RPMI8226 (cell line): ENCODE results near the gene EFCAB5.
"Not testable (repeated sequence)": the region's sequence is repeated elsewhere in the genome, so short reads cannot be mapped to it uniquely, and the experiment has no call there.

ENCODE experiments used
- DNase-seq: peaks from one replicate; pipeline ENCODE4 v3.0.0-alpha.2; 2015

EFCAB5 gene

GRCh38 chr17:29941334-29941733 lies at the start of gene EFCAB5:
Gene EFCAB5, plus strand, starts transcription at chr17:29941634. Its CDS starts 163 bp downstream, at chr17:29941797.
- no peak for DNase-seq

GRCh38 chr17:29892201-29892600 lies 49.2 kb upstream of the EFCAB5 start:
- DNase-seq = no peak

DNA sequence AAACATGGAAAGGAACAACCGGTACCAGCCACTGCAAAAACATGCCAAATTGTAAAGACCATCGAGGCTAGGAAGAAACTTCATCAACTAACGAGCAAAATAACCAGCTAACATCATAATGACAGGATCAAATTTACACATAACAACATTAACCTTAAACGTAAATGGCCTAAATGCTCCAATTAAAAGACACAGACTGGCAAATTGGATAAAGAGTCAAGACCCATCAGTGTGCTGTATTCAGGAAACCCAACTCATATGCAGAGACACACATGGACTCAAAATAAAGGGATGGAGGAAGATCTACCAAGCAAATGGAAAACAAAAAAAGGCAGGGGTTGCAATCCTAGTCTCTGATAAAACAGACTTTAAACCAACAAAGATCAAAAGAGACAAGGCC lies 44.3 kb upstream of the EFCAB5 start:
- not testable (repeated sequence) for DNase-seq

GRCh38 chr17:29903471-29903870 lies 38.0 kb upstream of the EFCAB5 start:
- no peak for DNase-seq

DNA sequence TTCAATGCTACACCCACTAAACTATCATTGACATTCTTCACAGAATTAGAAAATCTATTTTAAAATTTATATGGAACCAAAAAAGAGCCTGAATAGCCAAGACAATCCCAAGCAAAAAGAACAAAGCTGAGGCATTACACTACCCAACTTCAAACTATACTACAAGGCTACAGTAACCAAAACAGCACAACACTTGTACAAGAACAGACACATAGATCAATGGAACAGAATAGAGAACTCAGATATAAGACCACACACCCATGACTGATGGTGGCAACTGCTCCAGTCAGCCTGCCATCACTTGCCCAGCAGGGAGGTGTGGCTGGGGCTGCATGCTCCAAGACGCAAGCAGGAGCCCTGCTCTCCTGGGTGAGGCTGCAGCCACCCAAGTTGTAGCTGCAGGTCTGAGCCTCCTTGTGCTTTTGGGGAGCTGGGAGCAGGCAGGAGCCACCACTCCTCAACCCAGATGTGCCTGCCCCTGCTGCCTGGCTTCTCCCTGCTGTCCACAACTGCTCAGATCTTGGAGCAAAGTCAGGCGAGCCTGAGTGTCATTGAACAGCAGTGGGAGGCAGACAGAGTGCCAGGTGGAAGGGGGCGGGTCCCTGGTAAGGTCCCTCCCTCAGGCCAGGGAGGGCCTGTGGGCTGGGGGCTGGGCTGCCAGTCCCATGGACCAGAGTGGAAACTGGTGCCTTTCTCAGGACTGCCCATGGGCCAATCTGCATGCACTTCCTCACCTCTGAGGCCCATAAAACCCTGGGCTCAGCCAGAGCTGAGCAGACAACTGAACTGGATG lies 36.2 kb upstream of the EFCAB5 start:
- no peak for DNase-seq

DNA sequence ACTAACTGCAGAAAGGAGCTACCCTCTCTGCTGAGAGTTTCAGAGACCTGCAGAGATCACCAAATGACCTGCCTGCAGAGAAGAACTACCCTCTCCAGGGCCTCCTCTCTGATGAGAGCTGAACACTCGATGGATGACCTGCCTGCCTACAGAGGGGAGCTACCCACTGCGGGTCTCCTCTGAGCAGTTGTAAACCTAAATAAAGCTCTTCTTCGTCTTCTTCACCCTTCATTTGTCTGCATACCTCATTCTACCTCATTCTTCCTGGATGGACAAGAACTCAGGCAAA lies 35.6 kb upstream of the EFCAB5 start:
- no peak for DNase-seq

- DNase-seq = no peak
These were observed 34.5 kb upstream of the EFCAB5 start for GRCh38 chr17:29906969-29907368.

- DNase-seq = no peak
These were observed 32.0 kb upstream of the EFCAB5 start for GRCh38 chr17:29909236-29910003.

DNA sequence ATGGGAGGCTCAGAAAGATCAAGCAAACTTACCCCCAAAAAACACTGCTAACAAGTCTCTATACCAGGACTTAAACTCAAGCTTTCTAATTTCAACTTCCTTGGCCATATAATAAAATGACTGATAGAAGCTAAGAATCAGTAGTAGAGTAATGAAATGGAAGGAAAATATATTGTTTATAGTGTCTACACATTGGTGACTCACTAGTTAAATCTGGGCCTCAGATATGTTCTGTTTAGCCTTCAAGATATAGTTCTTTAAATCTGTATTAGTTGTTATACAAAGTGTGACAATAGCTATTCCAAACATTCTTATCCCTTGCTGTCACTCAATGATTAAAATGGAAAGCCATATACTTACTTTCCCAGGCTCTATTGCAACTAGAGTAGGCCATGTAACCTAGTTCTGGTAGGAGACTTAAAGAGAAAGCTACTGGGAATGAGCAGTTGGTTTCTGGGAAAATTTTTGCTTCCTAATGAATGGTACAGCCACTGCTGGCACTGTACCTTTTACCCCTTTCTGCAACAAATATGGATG lies 29.7 kb upstream of the EFCAB5 start:
- DNase-seq = no peak

GRCh38 chr17:29914819-29915537 lies 26.5 kb upstream of the EFCAB5 start:
- peak; percentile 5 for DNase-seq

- no peak for DNase-seq
These were observed 23.4 kb upstream of the EFCAB5 start for GRCh38 chr17:29918016-29918415.

DNA sequence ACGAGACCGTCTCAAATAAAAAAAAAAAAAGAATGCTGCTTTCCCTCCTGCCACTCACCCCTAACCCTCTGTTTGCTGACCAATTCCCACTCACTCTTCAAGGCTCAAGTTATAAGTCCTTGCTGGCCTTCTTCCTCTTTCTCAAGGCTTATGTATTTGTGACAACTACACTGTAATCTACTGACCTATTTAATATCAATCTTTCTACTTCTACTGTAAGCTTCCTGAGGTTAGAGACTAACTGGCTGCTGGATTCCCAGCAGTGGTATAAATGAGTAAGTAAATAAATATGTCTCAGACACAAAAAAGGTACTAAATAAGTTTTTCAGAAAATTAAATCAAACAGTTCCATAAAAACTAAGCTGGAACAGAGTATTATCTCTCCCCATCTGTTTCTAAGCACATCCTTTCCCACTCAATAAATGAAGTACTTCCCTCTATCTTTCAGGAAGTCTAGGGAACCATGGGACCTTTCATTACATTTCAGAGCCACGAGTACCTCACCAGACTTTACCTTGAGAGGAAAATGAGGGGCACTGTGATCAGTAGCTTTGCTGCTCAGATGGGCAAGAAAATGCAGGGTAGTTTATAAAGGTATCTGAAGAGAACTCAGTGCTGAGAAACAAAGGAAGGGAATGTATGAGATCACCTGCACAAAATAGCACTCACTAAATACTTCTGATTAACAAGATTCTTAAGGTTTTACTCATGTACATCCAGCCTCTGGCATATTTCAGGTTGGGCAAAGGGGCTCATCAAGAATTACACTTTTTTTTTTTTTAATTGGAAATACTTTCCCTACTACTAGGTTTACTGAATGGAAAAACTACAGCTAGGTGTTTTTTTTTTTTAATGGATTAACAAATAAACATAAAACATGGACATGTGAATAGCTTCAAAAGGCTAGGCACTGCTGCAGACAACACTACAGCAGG lies 22.2 kb upstream of the EFCAB5 start:
- no peak for DNase-seq

DNA sequence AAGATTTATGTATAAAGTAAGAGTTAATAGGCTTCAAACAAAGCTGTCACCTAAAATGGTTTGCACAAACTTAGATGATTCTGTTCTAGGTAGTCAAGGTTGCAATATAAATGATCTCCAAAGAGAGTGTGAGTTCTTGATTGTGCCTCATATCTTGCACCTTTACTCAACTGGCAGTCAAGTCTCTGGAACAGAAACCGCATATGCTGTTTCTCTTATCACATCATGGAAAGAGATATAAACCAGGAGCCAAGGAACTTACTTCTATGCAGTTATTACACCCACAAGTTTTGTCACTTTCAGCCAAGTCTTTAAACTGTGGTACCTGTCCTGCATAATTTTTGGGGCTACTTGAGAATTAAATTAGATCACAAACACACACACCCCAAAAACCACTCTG lies 16.6 kb upstream of the EFCAB5 start:
- DNase-seq = no peak

DNA sequence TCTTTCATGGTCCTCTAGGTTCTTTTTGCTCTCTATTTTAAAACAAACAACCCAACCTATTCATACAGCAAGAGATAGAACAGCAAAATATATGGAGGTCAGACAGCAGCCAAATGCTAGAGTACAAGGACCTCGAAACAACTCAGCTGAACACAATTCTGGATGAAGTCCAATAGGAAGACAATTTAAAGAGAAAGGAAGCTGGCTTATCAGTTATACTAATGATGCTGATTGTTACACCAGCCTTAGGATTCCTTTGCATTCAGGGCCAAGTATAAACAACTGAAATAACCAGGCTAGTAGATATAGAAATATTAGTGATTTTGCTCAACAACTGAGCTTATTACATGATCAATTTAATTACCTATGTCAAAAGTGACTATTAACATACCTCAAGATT lies 13.9 kb upstream of the EFCAB5 start:
- no peak for DNase-seq

GRCh38 chr17:29929006-29929532 lies 12.4 kb upstream of the EFCAB5 start:
- peak; percentile 71 for DNase-seq

DNA sequence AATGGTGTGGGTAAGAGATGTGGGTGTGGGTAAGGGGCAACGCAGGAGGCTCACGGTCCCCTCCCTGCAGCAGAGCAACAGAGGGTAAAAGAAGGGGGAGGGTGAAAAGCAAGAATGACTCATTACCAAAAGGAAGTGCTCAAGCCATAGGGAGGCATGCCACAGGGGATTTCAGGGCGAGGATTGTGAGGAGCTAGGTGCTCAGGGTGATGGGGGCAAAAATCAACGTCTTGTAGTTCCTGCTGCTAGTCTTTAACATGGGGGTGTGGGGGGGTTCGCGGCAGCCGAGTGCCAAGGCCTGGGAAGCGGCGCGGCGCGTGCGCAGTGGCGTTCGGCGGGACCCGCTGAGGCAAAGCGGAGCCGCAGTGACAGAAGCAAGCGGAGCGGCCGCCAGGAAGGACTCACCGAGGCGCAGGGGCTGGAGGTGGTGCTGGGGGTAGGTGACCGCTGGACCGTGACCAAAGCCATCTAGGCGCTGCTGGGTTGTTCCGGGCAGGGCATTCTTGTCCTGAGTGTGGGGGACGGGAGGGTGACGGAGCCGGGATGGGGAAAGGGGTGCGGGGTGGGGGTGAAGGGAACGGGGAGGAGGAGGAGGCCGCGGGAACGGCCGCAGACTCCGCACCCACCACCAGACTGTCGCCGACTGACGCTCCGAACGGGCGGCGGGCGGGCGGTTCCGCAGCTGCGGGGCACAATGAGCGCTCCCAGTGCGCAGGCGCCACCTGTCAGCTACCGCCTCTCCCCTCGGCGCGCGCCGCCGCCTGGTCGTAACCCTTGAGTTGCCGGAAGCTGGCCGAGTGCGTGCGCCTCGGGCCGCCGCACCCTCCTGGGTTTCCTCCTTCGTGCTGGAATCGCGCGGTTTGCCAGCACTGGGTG lies 11.7 kb upstream of the EFCAB5 start, which contains the start of gene SSH2:
TSS of gene SSH2 (minus strand) at position 696 of the 876 bp plus-strand sequence. CDS start at position 468, 228 bp downstream.
- DNase-seq = peak; percentile 96

- DNase-seq = no peak
These were observed 10.9 kb upstream of the EFCAB5 start for GRCh38 chr17:29930409-29931010.

DNA sequence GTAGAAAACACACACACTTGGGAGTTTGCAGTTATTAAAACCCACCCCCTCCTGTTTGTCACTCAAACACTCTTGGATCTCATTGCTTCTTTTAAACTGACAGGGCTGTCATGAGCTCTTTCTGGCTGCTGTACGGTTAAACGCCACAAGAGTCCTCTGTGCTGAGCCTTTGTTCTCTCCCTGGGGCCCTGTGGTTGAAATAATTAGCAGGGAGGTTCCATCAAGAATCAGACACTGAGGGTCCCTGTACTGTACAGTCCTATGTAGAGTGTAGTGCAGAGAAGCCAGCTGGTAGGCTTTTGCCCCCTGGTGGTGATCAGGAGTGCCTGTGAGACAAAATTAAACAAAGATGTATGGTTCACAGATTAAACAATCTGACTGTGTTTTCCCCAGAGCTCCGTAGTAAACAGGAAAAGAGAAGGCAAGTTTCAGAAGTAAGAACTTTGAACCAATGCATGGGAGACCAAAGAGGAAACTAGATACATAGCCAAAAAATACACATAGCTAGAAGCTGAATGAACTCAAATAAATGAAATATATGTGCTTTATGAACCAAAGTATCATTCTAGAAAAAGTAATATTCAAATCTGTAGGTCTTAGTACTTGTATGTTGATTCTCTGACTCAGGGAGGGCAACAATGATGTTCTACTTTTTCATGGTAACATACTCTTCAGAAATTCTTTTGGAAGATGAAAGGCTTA lies 10.1 kb upstream of the EFCAB5 start:
- peak; percentile 84 for DNase-seq

GRCh38 chr17:29933379-29933778 lies 8.1 kb upstream of the EFCAB5 start:
- DNase-seq = no peak

DNA sequence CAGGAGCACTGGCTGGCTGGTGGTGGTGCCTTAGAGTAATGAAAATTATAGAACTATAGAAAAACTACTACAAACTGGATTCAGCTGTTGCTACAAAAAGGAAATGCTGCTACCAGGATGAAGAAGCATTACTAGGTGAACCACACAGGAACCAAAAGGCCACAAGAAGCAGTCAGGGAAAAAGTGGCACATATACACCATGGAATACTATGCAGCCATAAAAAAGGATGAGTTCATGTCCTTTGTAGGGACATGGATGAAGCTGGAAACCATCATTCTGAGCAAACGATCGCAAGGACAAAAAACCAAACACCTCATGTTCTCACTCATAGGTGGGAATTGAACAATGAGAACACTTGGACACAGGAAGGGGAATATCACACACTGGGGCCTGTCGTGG lies 5.5 kb upstream of the EFCAB5 start:
- DNase-seq = not testable (repeated sequence)
